Lung (tissue), 12 donors: ENCODE data around the gene GLYATL1. TPM values are rescaled to one million over a fixed set of nuclear protein-coding genes. Genes with fewer than 3 reads are reported as not detected.

Experiments used
- ATAC-seq: fragments of 200-7000 bp; cut with Tn5 transposase; one replicate; pipeline ENCODE4 v1.9.1; 2020; ENCODE audit warnings: moderate number of reproducible peaks; ENCODE audit not compliant: insufficient read depth, low FRiP score
- DNase-seq, 3 donors: peaks; one replicate each; pipeline ENCODE4 v3.0.0-alpha.2; 2013 to 2017
- H3K27ac ChIP-seq, 2 donors: one replicate each; pipeline ENCODE4 v1.5.1; 2013; ENCODE audit warnings: mild to moderate bottlenecking in 2 of 2, moderate library complexity in 2 of 2, control low read depth in 1 of 2, inconsistent platforms in 1 of 2, low read depth in 1 of 2, low read length in 1 of 2
- H3K27me3 ChIP-seq, 3 donors: one replicate each; pipeline ENCODE4 v1.5.1; 2013; ENCODE audit warnings: low read length in 2 of 3; ENCODE audit not compliant: control insufficient read depth in 3 of 3, insufficient read depth in 3 of 3
- H3K36me3 ChIP-seq, 4 donors: one replicate each; pipeline ENCODE4 v1.5.1; 2013; ENCODE audit warnings: low read length in 4 of 4, mild to moderate bottlenecking in 1 of 4, moderate library complexity in 1 of 4; ENCODE audit not compliant: control insufficient read depth in 4 of 4, insufficient read depth in 4 of 4
- H3K4me1 ChIP-seq, 5 donors: one replicate each; pipeline ENCODE4 v1.5.1; 2013; ENCODE audit warnings: low read length in 5 of 5, mild to moderate bottlenecking in 2 of 5, moderate library complexity in 1 of 5; ENCODE audit not compliant: control insufficient read depth in 5 of 5, insufficient read depth in 5 of 5
- H3K4me3 ChIP-seq: one replicate; pipeline ENCODE4 v1.5.1; 2013; ENCODE audit warnings: mild to moderate bottlenecking, control low read depth, moderate library complexity
- H3K9ac ChIP-seq, 2 donors: one replicate each; pipeline ENCODE4 v1.5.1; 2013; ENCODE audit warnings: low read length in 2 of 2, control low read depth in 1 of 2; ENCODE audit not compliant: insufficient read depth in 1 of 2
- H3K9me3 ChIP-seq, 4 donors: one replicate each; pipeline ENCODE4 v1.5.1; 2013; ENCODE audit warnings: low read length in 3 of 4, mild to moderate bottlenecking in 1 of 4, moderate library complexity in 1 of 4; ENCODE audit not compliant: control insufficient read depth in 4 of 4, insufficient read depth in 3 of 4
- WGBS, 2 donors: extraction: QIAGEN DNeasy Blood & Tissue Kit; methylation state at CpG; one replicate each; pipeline ENCODE4 v1.1.7; 2013; 5-methylcytosine and 5-hydroxymethylcytosine counted together
- polyA plus RNA-seq, 2 donors: library from polyadenylated mRNA; stranded (reverse); fragments of 200-250 nt; gene quantifications; one replicate each; pipeline ENCODE4 v1.2.1, GENCODE V29; 2013
- total RNA-seq, 2 donors: library from RNA; depleted of rRNA in 1 of 2; stranded (reverse); fragments of >200 nt in 1 of 2; gene quantifications; one replicate each; pipeline ENCODE4 v1.2.1, GENCODE V29; 2014 to 2021
- TF ChIP-seq, protein P1 (sequence below): IDR thresholded peaks from 2 replicates; pipeline ENCODE4 v1.5.1; 2012; ENCODE audit warnings: mild to moderate bottlenecking; ENCODE audit errors: control extremely low read depth, extremely low read depth
- donor health status: control.
- donor health status: control.
- donor health status: Bipolar disorder and iron deficiency.
- donor health status: healthy.
- donor health status: DM: yes; HTN: yes; CAD: no.

GLYATL1 gene
- total and polyA plus RNA-seq, 4 donors, result 0.05 to 1.8 (median 0.31) TPM; not detected in 1

GRCh38 chr11:58934945-58935513 is 4.3 kb upstream of the GLYATL1 start:
- no peak for ATAC-seq

GRCh38 chr11:58938398-58938797 is 890 bp upstream of the GLYATL1 start:
- H3K4me3 ChIP-seq, result no peak overlapping the region
- no peaks in the 10 kb centered on the region for H3K36me3 ChIP-seq
- H3K9ac ChIP-seq, result no peak overlapping the region
- ATAC-seq, result no peak
- 61 to 90% methylated on average over 4 of the region's 4 CpGs for WGBS, 2 donors
- H3K27me3 ChIP-seq, result no peaks in the 10 kb centered on the region
- TF ChIP-seq, protein P1, sequence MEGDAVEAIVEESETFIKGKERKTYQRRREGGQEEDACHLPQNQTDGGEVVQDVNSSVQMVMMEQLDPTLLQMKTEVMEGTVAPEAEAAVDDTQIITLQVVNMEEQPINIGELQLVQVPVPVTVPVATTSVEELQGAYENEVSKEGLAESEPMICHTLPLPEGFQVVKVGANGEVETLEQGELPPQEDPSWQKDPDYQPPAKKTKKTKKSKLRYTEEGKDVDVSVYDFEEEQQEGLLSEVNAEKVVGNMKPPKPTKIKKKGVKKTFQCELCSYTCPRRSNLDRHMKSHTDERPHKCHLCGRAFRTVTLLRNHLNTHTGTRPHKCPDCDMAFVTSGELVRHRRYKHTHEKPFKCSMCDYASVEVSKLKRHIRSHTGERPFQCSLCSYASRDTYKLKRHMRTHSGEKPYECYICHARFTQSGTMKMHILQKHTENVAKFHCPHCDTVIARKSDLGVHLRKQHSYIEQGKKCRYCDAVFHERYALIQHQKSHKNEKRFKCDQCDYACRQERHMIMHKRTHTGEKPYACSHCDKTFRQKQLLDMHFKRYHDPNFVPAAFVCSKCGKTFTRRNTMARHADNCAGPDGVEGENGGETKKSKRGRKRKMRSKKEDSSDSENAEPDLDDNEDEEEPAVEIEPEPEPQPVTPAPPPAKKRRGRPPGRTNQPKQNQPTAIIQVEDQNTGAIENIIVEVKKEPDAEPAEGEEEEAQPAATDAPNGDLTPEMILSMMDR, result no peak
- H3K27ac ChIP-seq, result no peak overlapping the region
- H3K4me1 ChIP-seq, result no peaks in the 10 kb centered on the region
- DNase-seq, result no peak
- no peaks in the 10 kb centered on the region for H3K9me3 ChIP-seq

More at GRCh38 chr11:58934945-58935513, 4.3 kb upstream of the GLYATL1 start:
- WGBS, 2 donors, result 92% methylated on average over 7 of the region's 7 CpGs
- Histone ChIP-seq H3K27ac (no peak overlapping the region), H3K36me3 (no peaks in the 10 kb centered on the region), H3K9ac (no peak overlapping the region), H3K4me1 (no peaks in the 10 kb centered on the region), H3K27me3 (no peaks in the 10 kb centered on the region), H3K9me3 (no peaks in the 10 kb centered on the region), H3K4me3 (no peak overlapping the region)
- TF ChIP-seq, protein P1, result no peak
- no peak for DNase-seq

DNA sequence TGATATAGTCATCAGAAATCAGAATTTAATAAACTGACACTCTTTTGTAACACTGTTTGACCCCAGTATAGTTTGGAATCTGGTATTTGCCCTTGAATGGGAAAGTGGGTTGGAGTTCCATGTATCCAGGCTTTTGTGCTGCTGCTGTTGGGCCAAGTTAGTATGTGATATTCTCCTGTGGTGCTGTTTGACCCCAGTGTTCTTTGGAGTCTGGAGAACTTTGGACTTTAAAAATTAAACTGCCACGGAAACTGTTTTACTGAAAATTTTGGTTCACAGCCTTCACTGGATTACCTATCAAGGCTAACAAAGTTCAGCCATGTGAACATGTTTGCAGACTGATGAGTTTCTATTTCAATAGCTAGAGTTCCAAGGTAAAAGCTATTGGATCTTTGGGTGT is 740 bp downstream of the GLYATL1 start:
- H3K9me3 ChIP-seq, result no peaks in the 10 kb centered on the region
- ATAC-seq (no peak), DNase-seq (no peak)
- H3K4me1 ChIP-seq, result no peaks in the 10 kb centered on the region
- no peak overlapping the region for H3K27ac ChIP-seq
- H3K27me3 ChIP-seq, result no peaks in the 10 kb centered on the region
- no peak overlapping the region for H3K4me3 ChIP-seq
- no peak overlapping the region for H3K9ac ChIP-seq
- H3K36me3 ChIP-seq, result no peaks in the 10 kb centered on the region
- WGBS, 2 donors, result 92 to 96% methylated on average over 1 of the region's 1 CpG
- TF ChIP-seq, protein P1, result no peak

DNA sequence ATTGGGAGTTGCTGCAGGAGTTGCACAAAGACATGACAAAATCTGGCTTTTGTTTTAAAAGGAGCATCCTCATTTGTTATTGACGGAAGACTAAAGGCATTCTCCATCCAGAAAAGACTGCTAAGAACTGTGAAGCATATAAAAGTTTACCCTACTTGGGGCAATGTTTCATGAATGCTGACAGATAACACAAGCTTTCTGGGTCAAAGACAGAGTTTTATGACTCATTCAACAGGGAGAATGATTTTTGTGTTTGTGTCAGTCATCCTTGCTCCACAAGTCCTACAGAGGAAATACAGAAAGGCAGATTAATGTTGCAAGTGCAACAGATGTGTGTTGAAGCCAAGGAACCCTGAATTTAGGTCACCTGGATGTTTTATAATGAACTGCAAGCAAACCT is 2.5 kb downstream of the GLYATL1 start:
- H3K9me3 ChIP-seq, result no peaks in the 10 kb centered on the region
- TF ChIP-seq, protein P1, result no peak
- DNase-seq (no peak), ATAC-seq (no peak)
- H3K27me3 ChIP-seq, result no peaks in the 10 kb centered on the region
- H3K4me3 ChIP-seq, result no peak overlapping the region
- H3K9ac ChIP-seq, result no peak overlapping the region
- no peaks in the 10 kb centered on the region for H3K4me1 ChIP-seq
- H3K36me3 ChIP-seq, result no peaks in the 10 kb centered on the region
- H3K27ac ChIP-seq, result no peak overlapping the region
- WGBS, 2 donors, result 93 to 94% methylated on average over 1 of the region's 1 CpG
